Esophagus squamous epithelium (tissue), 4 donors: Measurements from ENCODE around the gene GNAI2.

ENCODE experiments used
- POLR2A ChIP-seq, 4 donors: fragments of 450-650 bp; IDR thresholded peaks; one replicate each; pipeline ENCODE4 v1.6.1; 2017; ENCODE audit warnings: antibody characterized with exemption in 4 of 4, mild to moderate bottlenecking in 4 of 4, moderate library complexity in 3 of 4
- TF ChIP-seq, protein P1 (sequence below), 6 experiments: fragments of 450-650 bp in 4 of 6; fragments of 200-600 bp in 2 of 6; sonication (generic) in 2 of 6; IDR thresholded peaks; one replicate each; pipeline ENCODE4 v1.5.1; 2016 to 2019; ENCODE audit warnings: antibody characterized with exemption in 6 of 6, mild to moderate bottlenecking in 4 of 6, moderate library complexity in 4 of 6

DNA sequence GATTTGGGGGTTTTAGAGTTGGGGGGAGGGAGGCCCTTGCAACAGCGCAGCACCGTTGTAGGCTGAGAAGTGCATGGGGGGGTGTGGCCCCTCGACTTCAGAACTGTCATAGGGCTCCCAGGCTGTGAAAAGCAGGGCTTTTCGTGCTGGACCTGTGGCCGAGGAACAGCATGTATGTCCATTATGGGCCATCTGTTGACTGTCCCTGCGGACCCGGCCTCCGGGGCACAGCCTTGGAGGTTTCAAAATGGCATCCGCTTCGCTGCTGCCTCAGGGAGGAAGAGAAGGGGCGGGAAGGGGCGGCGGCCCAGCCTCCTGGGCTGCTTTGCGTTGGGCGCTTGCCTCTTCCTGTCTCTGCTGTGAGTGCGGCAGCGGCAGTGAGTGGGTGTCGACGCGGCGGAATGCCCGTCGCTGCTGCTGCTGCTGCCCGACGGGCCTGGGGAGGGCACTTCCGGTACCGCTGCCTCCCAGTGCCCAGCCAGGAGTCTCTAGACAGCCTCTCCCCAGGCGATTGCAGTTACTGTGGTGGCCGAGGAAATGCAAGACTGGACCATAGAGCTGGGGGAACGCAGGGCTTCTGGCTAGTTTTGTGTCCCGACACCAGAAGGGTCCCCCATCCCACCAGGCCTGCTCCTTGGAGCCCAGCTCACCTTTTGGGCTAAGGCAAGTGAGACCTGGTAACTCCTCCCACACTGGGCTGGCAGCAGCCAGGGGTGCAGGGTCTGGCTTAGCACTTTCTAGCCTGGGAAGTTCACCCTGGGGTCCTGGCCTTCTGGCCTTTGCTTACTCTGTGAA, 1.9 kb downstream of the GNAI2 start:
- peak in 3 of 4 donors; percentile 57 to 81 (median 67) for TF ChIP-seq POLR2A (IDR thresholded peaks at IDR 0.05)
- TF ChIP-seq, protein P1, sequence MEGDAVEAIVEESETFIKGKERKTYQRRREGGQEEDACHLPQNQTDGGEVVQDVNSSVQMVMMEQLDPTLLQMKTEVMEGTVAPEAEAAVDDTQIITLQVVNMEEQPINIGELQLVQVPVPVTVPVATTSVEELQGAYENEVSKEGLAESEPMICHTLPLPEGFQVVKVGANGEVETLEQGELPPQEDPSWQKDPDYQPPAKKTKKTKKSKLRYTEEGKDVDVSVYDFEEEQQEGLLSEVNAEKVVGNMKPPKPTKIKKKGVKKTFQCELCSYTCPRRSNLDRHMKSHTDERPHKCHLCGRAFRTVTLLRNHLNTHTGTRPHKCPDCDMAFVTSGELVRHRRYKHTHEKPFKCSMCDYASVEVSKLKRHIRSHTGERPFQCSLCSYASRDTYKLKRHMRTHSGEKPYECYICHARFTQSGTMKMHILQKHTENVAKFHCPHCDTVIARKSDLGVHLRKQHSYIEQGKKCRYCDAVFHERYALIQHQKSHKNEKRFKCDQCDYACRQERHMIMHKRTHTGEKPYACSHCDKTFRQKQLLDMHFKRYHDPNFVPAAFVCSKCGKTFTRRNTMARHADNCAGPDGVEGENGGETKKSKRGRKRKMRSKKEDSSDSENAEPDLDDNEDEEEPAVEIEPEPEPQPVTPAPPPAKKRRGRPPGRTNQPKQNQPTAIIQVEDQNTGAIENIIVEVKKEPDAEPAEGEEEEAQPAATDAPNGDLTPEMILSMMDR (IDR thresholded peaks at IDR 0.05): no peak
